Panc1 (cell line): ENCODE measurements around the gene POLE3. TPM values are rescaled to one million over a fixed set of nuclear protein-coding genes. Genes with fewer than 3 reads are reported as not detected.

ENCODE experiments used
- ATAC-seq: fragments of 200-7000 bp; cut with Tn5 transposase; 2 replicates; pipeline ENCODE4 v1.9.1; 2020; ENCODE audit warnings: mild to moderate bottlenecking, moderate library complexity
- BruUV-seq: library from RNA; stranded (reverse); fragments of 400-500 nt; replicated peaks from 2 replicates; lab custom pipeline; 2021; lab: Mats Ljungman, UMichigan
- CTCF ChIA-PET: fragments of 300-600 bp; sonication (Branson Sonifier 250); formaldehyde crosslinking; loops from one replicate; lab custom pipeline; 2022; ENCODE audit warnings: antibody characterized with exemption; lab: Charles Lee
- POLR2A ChIA-PET: fragments of 300-600 bp; sonication (Branson Sonifier 250); formaldehyde crosslinking; loops from one replicate; lab custom pipeline; 2022; ENCODE audit warnings: antibody characterized with exemption; lab: Charles Lee
- DNase-seq: peaks from one replicate; pipeline ENCODE4 v3.0.0-alpha.2; 2010; ENCODE audit warnings: low read depth, low spot score
- H3K27ac ChIP-seq: 2 replicates; pipeline ENCODE4 v1.5.1; 2011; ENCODE audit warnings: mild to moderate bottlenecking, low read length, inconsistent platforms
- H3K27me3 ChIP-seq: fragments of 200-500 bp; sonication (Bioruptor generic); 2 replicates; pipeline ENCODE4 v1.6.0; 2014; ENCODE audit warnings: low read length, inconsistent platforms; ENCODE audit not compliant: control insufficient read depth, insufficient read depth
- H3K36me3 ChIP-seq: fragments of 200-500 bp; sonication (Bioruptor generic); 2 replicates; pipeline ENCODE4 v1.5.1; 2014; ENCODE audit warnings: inconsistent platforms, mild to moderate bottlenecking, low read length, moderate library complexity; ENCODE audit not compliant: control insufficient read depth, insufficient read depth
- H3K4me1 ChIP-seq: 2 replicates; pipeline ENCODE4 v1.5.1; 2011; ENCODE audit warnings: inconsistent platforms, mild to moderate bottlenecking, low read length, moderate library complexity; ENCODE audit not compliant: control insufficient read depth, insufficient read depth
- H3K4me3 ChIP-seq, 2 experiments: 2 replicates each; pipeline ENCODE4 v1.5.1; 2011 to 2012; ENCODE audit warnings: low read depth in 2 of 2, low read length in 2 of 2, mild to moderate bottlenecking in 2 of 2, inconsistent platforms in 1 of 2, moderate library complexity in 1 of 2
- H3K9me3 ChIP-seq: fragments of 200-500 bp; sonication (Bioruptor generic); 2 replicates; pipeline ENCODE4 v1.5.1; 2014; ENCODE audit warnings: low read depth, mild to moderate bottlenecking, inconsistent platforms, low read length, moderate library complexity; ENCODE audit not compliant: control insufficient read depth, insufficient read depth
- CTCF ChIP-seq: fragments of 450-650 bp; IDR thresholded peaks from 2 replicates; pipeline ENCODE4 v1.5.1; 2017; ENCODE audit warnings: mild to moderate bottlenecking
- POLR2AphosphoS5 ChIP-seq: IDR thresholded peaks from 2 replicates; pipeline ENCODE4 v1.6.1; 2012; ENCODE audit warnings: mild to moderate bottlenecking, low read depth, low read length, moderate library complexity
- REST ChIP-seq, 2 experiments: IDR thresholded peaks; 2 replicates each; pipeline ENCODE4 v1.6.1; 2011 to 2012; ENCODE audit warnings: low read depth in 2 of 2, control low read depth in 1 of 2, low read length in 1 of 2, mild to moderate bottlenecking in 1 of 2, moderate library complexity in 1 of 2; ENCODE audit not compliant: insufficient read depth in 1 of 2
- SIN3A ChIP-seq: IDR thresholded peaks from 2 replicates; pipeline ENCODE4 v1.6.1; 2012; ENCODE audit warnings: low read depth, mild to moderate bottlenecking, low read length, moderate library complexity, borderline replicate concordance; ENCODE audit not compliant: insufficient read depth
- TCF7L2 ChIP-seq: IDR thresholded peaks from 2 replicates; pipeline ENCODE4 v1.6.1; 2011; ENCODE audit warnings: mild to moderate bottlenecking, low read depth, low read length, inconsistent platforms
- in situ Hi-C: cut with HindIII; loops from 2 replicates; pipeline ENCODE4 v1.10.0; 2016; ENCODE audit warnings: low sequenced_read_pairs, low pct_unique_long_range_greater_than_20kb
- intact Hi-C: fragments of 100-400 bp; cut with micrococcal nuclease; formaldehyde crosslinking; loops from one replicate; pipeline ENCODE4 v1.10.0; 2022; ENCODE audit not compliant: unreplicated experiment
- total RNA-seq: library from RNA; stranded (reverse); gene quantifications from one replicate; pipeline ENCODE4 v1.2.1, GENCODE V29; 2021; ENCODE audit not compliant: unreplicated experiment

Gene POLE3
- total RNA-seq, 1 experiment from 2014 or later = 48.5 TPM

GRCh38 chr9:113391917-113392316 lies 18.6 kb downstream of the POLE3 start:
- no peak overlapping the region for H3K27ac ChIP-seq
- ChIA-PET POLR2A (no interaction called here), CTCF (no interaction called here)
- intact Hi-C loops (no loop called here), in situ Hi-C loops (no loop called here)
- no peak for TF ChIP-seq CTCF
- TF ChIP-seq SIN3A = no peak
- TF ChIP-seq TCF7L2 = no peak
- TF ChIP-seq REST (IDR thresholded peaks at IDR 0.05; ENCODE audit: insufficient read depth in 1 of 2, low read depth in 2 of 2, low read length in 1 of 2) = no peak
- no peak for TF ChIP-seq POLR2AphosphoS5
- H3K36me3 ChIP-seq = no peaks in the 10 kb centered on the region
- DNase-seq = no peak
- no peaks in the 10 kb centered on the region for H3K9me3 ChIP-seq
- H3K4me3 ChIP-seq = no peak overlapping the region
- no TSS peak for BruUV-seq
- H3K27me3 ChIP-seq = no peaks in the 10 kb centered on the region
- no peaks in the 10 kb centered on the region for H3K4me1 ChIP-seq
- no peak for ATAC-seq

GRCh38 chr9:113390192-113390960 lies 20.1 kb downstream of the POLE3 start:
- ChIA-PET CTCF (no interaction called here), POLR2A (no interaction called here)
- ATAC-seq (no peak), DNase-seq (no peak)
- Histone ChIP-seq H3K4me1 (no peaks in the 10 kb centered on the region), H3K27me3 (no peaks in the 10 kb centered on the region), H3K36me3 (no peaks in the 10 kb centered on the region), H3K27ac (no peak overlapping the region), H3K4me3 (no peak overlapping the region), H3K9me3 (no peaks in the 10 kb centered on the region)
- intact Hi-C loops (no loop called here), in situ Hi-C loops (no loop called here)
- no peak for TF ChIP-seq POLR2AphosphoS5
- no peak for TF ChIP-seq REST (IDR thresholded peaks at IDR 0.05; ENCODE audit: insufficient read depth in 1 of 2, low read depth in 2 of 2, low read length in 1 of 2)
- no peak for TF ChIP-seq TCF7L2
- no peak for TF ChIP-seq SIN3A
- no peak for TF ChIP-seq CTCF
- BruUV-seq = no TSS peak
